ENCODE data around the gene PTPRD. TPM values are rescaled to one million over a fixed set of nuclear protein-coding genes. Genes with fewer than 3 reads are reported as not detected.

The PTPRD gene
- total RNA-seq, 4 donors from 2014 or later: 19.6 to 78.9 (median 45.6) TPM

DNA sequence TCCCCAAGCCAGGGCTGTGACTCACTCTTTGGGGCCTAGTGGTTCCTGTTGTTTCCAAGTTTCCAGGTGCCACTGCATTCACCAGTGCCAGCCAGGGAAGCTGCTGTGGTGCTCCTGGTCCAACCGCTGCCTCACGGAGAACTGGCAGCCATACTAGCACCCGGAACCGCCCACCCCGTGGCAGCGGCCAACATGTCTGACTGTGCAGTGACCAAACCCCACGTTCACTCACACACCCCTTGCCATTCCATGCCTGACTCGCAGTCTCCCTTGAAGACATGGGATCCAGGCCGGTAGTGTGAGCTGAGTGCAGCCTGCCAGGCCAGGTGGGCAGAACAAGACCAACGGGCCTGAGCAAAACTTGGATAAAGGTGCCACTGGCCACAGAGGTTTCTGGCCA, 1968.2 kb downstream of the PTPRD start:
- Histone ChIP-seq H3K9me3 (no peaks in the 10 kb centered on the region), H3K4me1 (no peaks in the 10 kb centered on the region), H3K27me3 (no peaks in the 10 kb centered on the region), H3K27ac (no peak overlapping the region), H3K4me3 (replicated peaks in 1 of 3) (no peak overlapping the region), H3K36me3 (no peaks in the 10 kb centered on the region)
- no peak for DNase-seq
- TF ChIP-seq, protein P1, sequence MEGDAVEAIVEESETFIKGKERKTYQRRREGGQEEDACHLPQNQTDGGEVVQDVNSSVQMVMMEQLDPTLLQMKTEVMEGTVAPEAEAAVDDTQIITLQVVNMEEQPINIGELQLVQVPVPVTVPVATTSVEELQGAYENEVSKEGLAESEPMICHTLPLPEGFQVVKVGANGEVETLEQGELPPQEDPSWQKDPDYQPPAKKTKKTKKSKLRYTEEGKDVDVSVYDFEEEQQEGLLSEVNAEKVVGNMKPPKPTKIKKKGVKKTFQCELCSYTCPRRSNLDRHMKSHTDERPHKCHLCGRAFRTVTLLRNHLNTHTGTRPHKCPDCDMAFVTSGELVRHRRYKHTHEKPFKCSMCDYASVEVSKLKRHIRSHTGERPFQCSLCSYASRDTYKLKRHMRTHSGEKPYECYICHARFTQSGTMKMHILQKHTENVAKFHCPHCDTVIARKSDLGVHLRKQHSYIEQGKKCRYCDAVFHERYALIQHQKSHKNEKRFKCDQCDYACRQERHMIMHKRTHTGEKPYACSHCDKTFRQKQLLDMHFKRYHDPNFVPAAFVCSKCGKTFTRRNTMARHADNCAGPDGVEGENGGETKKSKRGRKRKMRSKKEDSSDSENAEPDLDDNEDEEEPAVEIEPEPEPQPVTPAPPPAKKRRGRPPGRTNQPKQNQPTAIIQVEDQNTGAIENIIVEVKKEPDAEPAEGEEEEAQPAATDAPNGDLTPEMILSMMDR (IDR thresholded peaks at IDR 0.05): no peak
- no peak for TF ChIP-seq POLR2A (IDR thresholded peaks at IDR 0.05)
- intact Hi-C loops (cut with DNase I): no loop called here
- WGBS, 2 donors: 90 to 94% methylated on average over 10 of the region's 10 CpGs

DNA sequence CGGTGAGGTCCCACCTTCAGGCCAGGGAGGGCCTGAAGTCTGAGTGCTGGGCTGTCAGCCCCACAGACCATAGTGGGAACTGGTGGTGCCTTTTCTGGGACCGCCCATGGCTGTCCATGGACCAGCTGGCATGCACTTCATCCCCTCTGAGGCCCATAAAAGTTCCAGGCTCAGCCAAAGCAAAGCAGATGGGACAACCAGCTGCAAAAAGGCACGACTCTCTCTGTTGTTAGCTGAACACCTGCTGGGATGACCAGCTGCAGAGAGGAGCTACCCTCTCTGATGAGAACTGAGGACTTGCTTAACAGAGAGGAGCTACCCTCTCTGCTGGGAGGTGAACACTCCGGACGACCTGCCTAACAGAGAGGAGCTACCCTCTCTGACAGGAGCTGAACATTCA, 1968.9 kb downstream of the PTPRD start:
- H3K36me3 ChIP-seq: no peaks in the 10 kb centered on the region
- H3K9me3 ChIP-seq: no peaks in the 10 kb centered on the region
- intact Hi-C loops (cut with DNase I): no loop called here
- H3K27ac ChIP-seq: no peak overlapping the region
- DNase-seq: no peak
- H3K4me1 ChIP-seq: no peaks in the 10 kb centered on the region
- no peak overlapping the region for H3K4me3 ChIP-seq (replicated peaks in 1 of 3)
- no peaks in the 10 kb centered on the region for H3K27me3 ChIP-seq
- WGBS, 2 donors: 82 to 93% methylated on average over 3 to 4 of the region's 5 CpGs
- TF ChIP-seq, protein P1 (IDR thresholded peaks at IDR 0.05): no peak
- TF ChIP-seq POLR2A (IDR thresholded peaks at IDR 0.05): no peak

DNA sequence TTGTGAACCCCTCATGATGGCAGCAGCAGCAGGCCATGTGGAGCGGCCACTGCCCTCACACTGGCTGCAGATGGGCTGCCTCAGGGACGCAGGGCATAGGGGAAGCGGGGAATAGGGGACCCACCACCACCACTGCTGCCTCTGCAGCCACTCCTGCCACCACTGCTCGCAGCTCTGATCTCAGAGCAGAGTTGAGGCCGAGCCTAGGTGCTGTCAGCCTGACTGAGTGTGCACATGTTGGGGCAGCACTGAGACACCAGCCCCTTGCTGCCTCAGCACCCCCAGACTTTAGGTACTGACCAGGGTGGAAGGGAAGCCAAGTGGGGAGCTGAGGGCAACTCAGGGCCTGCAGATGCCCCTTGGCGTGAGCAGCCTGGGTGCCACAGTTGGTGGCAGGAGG, 1969.3 kb downstream of the PTPRD start:
- no peaks in the 10 kb centered on the region for H3K9me3 ChIP-seq
- TF ChIP-seq, protein P1 (IDR thresholded peaks at IDR 0.05): no peak
- no peak for TF ChIP-seq POLR2A (IDR thresholded peaks at IDR 0.05)
- WGBS, 2 donors: 91 to 93% methylated on average over 6 of the region's 6 CpGs
- intact Hi-C loops (cut with DNase I): no loop called here
- no peak overlapping the region for H3K4me3 ChIP-seq (replicated peaks in 1 of 3)
- H3K36me3 ChIP-seq: no peaks in the 10 kb centered on the region
- DNase-seq: no peak
- H3K4me1 ChIP-seq: no peaks in the 10 kb centered on the region
- no peak overlapping the region for H3K27ac ChIP-seq
- H3K27me3 ChIP-seq: no peaks in the 10 kb centered on the region

DNA sequence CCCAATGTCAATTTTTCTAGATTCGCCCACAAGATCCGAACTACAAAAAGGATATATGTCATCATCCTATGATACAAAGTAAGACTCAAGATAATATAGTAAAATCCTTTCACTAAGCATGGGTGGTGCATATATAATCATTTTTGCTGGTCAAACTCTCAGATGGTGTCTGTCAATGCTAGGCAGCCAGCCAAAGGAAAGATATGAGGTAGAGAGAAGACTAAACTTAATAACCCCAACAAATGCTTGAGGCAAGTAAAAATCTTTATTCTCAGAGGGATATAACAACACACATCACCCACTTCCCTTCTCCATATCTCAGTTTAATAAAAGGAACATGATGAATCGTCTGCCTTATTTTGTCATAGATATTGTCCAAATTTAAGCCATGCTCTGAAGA, 1972.0 kb downstream of the PTPRD start:
- TF ChIP-seq, protein P1 (IDR thresholded peaks at IDR 0.05): no peak
- no peak for TF ChIP-seq POLR2A (IDR thresholded peaks at IDR 0.05)
- WGBS, 2 donors: 85 to 87% methylated on average over 3 of the region's 3 CpGs
- intact Hi-C loops (cut with DNase I): no loop called here

DNA sequence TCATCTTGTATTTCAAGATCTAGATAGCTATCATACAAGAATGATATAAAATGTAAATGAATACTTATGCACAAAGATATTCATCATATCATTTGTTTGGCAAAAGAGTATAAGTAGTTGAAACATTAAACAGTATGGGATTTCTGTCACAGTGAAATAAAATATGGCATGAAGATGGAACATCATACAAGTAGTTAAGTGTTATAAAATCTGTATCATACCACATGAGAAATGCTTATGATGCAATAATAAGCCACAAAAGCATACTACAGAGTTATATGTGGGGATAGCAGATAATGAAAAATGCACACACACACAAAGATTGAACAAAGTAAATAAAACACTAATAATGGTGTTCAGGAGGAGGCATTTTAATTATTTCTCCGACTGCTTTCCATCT, 1975.2 kb downstream of the PTPRD start:
- 95 to 97% methylated on average over 1 of the region's 1 CpG for WGBS, 2 donors
- TF ChIP-seq POLR2A (IDR thresholded peaks at IDR 0.05): no peak
- TF ChIP-seq, protein P1 (IDR thresholded peaks at IDR 0.05): no peak
- Histone ChIP-seq H3K4me1 (no peaks in the 10 kb centered on the region), H3K9me3 (no peaks in the 10 kb centered on the region), H3K27ac (no peak overlapping the region), H3K27me3 (no peaks in the 10 kb centered on the region), H3K4me3 (replicated peaks in 1 of 3) (no peak overlapping the region), H3K36me3 (no peaks in the 10 kb centered on the region)
- no peak for DNase-seq
- intact Hi-C loops (cut with DNase I): no loop called here

More for the DNA sequence above, 1972.0 kb downstream of the PTPRD start:
- Histone ChIP-seq H3K27me3 (no peaks in the 10 kb centered on the region), H3K9me3 (no peaks in the 10 kb centered on the region), H3K27ac (no peak overlapping the region), H3K36me3 (no peaks in the 10 kb centered on the region), H3K4me1 (no peaks in the 10 kb centered on the region), H3K4me3 (replicated peaks in 1 of 3) (no peak overlapping the region)
- no peak for DNase-seq

All from thyroid gland (tissue), 4 donors.